Measurements from ENCODE around the gene FAM171A2. TPM values are rescaled to one million over a fixed set of nuclear protein-coding genes. Genes with fewer than 3 reads are reported as not detected.

FAM171A2 gene
- total and polyA plus RNA-seq, 2 of the 8 experiments (the other 6 are each of a cell fraction or from before 2014, with no cell fraction given) = 21.9 to 24.1 TPM

- Histone ChIP-seq H2BK15ac (ENCODE audit: low read length) (no peak overlapping the region), H3K27me3 (replicated peaks in 1 of 4; ENCODE audit: control insufficient read depth in 3 of 4, extremely low read depth in 1 of 4, insufficient read depth in 3 of 4, low read length in 3 of 4) (no peaks in the 10 kb centered on the region; a peak in 1 of 7 replicates), H3K14ac (ENCODE audit: insufficient read length) (no peak overlapping the region), H2BK12ac (ENCODE audit: low read depth, low read length) (0 out of 2 replicates have a peak overlapping the region, but pooled peaks have one; percentile 6), H2BK20ac (ENCODE audit: low read length) (no peak overlapping the region), H3K4ac (replicated peaks; ENCODE audit: insufficient read length, low read depth, low read length) (no peak overlapping the region), H3K23me2 (ENCODE audit: low read depth, low read length) (peaks cover 5% of the 10 kb centered on the region; the same call in 1 of the 2 replicates), H4K91ac (replicated peaks; ENCODE audit: insufficient read length, low read length) (peak overlapping the region; percentile 60), H3K4me2 (ENCODE audit: insufficient read depth in 1 of 2, low read depth in 2 of 2, low read length in 2 of 2) (peak overlapping the region; percentile 45 to 55; a peak in 3 of 4 replicates), H2BK5ac (ENCODE audit: low read depth, low read length) (peak overlapping the region; percentile 27; the same call in 1 of the 2 replicates), H2BK120ac (replicated peaks; ENCODE audit: low read depth, low read length) (no peak overlapping the region), H3K9ac (replicated peaks in 1 of 4; ENCODE audit: extremely low read depth in 1 of 4, low read depth in 3 of 4, low read length in 3 of 4) (no peak overlapping the region; a peak in 2 of 7 replicates), H3K36me3 (ENCODE audit: control insufficient read depth in 2 of 4, insufficient read depth in 4 of 4, low read length in 3 of 4) (no peaks in the 10 kb centered on the region), H3K56ac (replicated peaks; ENCODE audit: insufficient read length, low read depth, low read length) (no peak overlapping the region), H3K4me1 (replicated peaks in 1 of 4; ENCODE audit: control insufficient read depth in 3 of 4, insufficient read depth in 4 of 4, low read length in 3 of 4) (peaks cover 4 to 17% (median 12%) of the 10 kb centered on the region in 4 experiments; a peak in 6 of 7 replicates), H2AFZ (ENCODE audit: low read length) (no peak overlapping the region), H3K79me1 (ENCODE audit: low read depth, low read length) (no peaks in the 10 kb centered on the region), H3K18ac (ENCODE audit: extremely low read depth, low read length) (peak overlapping the region; percentile 32; the same call in 1 of the 2 replicates), H3K23ac (ENCODE audit: insufficient read length) (no peak overlapping the region), H4K20me1 (replicated peaks in 1 of 2; ENCODE audit: control insufficient read depth in 1 of 2, insufficient read depth in 2 of 2, low read length in 2 of 2) (peaks cover 0 to 2% of the 10 kb centered on the region in 2 experiments), H3K27ac (ENCODE audit: low read depth, low read length) (no peak overlapping the region), H3K4me3 (ENCODE audit: extremely low read depth in 1 of 4, insufficient read depth in 2 of 4, low read depth in 3 of 4, low read length in 4 of 4) (peak overlapping the region in 1 of 4 experiments; percentile 44; a peak in 1 of 8 replicates), H3K79me2 (ENCODE audit: control insufficient read depth in 1 of 2, insufficient read depth in 2 of 2, low read length in 2 of 2) (no peaks in the 10 kb centered on the region), H2AK5ac (ENCODE audit: low read depth, low read length) (no peak overlapping the region), H4K8ac (ENCODE audit: extremely low read depth, insufficient read depth, low read length) (no peak overlapping the region; the same call in 1 of the 2 replicates), H3K9me3 (ENCODE audit: insufficient read depth in 2 of 2, low read depth in 1 of 2, low read length in 1 of 2) (no peaks in the 10 kb centered on the region), H4K5ac (ENCODE audit: insufficient read length, low read depth, low read length) (no peak overlapping the region)
- ChIA-PET POLR2A (ENCODE audit: partially characterized antibody) (interaction anchor here (1.0 to 2.7 kb wide), 9 partner anchors 9 to 171 kb away, joined by 3 to 10 read pairs (median 4); partner anchors contain the start of gene FAM171A2), CTCF (ENCODE audit: partially characterized antibody) (interaction anchor here (0.6 to 13.8 kb wide), 20 partner anchors 9 to 503 kb away, joined by 3 to 177 read pairs (median 4); partner anchors contain the start of genes FAM171A2 and ITGA2B)
- DNase-seq (ENCODE audit: low read depth in 1 of 2, low spot score in 2 of 2) (peak in 1 of 2 experiments; percentile 69), FAIRE-seq (no peak)
- 76% methylated on average over 21 of the region's 22 CpGs; no CpG with 5 or more reads in 1 of the 2 experiments for WGBS, 2 experiments (ENCODE audit: extremely low coverage in 1 of 2, insufficient coverage in 1 of 2, insufficient read length in 1 of 2, insufficient replicate concordance in 2 of 2, low coverage in 1 of 2, low lambda C conversion rate in 2 of 2, missing lambda C conversion rate in 1 of 2)
- no peak for TF ChIP-seq RFX5 (IDR thresholded peaks at IDR 0.05; ENCODE audit: borderline replicate concordance, low read depth, low read length)
- TF ChIP-seq JUND (IDR thresholded peaks at IDR 0.05; ENCODE audit: low read length) = no peak
- TF ChIP-seq CREB1 (IDR thresholded peaks at IDR 0.05) = no peak
- TF ChIP-seq GABPA (IDR thresholded peaks at IDR 0.05; ENCODE audit: borderline replicate concordance, insufficient read depth, low read length) = no peak
- no peak for TF ChIP-seq EP300 (IDR thresholded peaks at IDR 0.05; ENCODE audit: borderline replicate concordance in 1 of 2, low read depth in 2 of 2, low read length in 2 of 2)
- TF ChIP-seq USF2 (IDR thresholded peaks at IDR 0.05; ENCODE audit: low read length) = no peak
These were observed 11.8 kb upstream of the FAM171A2 start for GRCh38 chr17:44375196-44376017.

Measured in H1 (cell line).